CD4-positive, alpha-beta T cell treated with Interleukin-4 for 1 hour (primary cell): ENCODE measurements around the gene LCN12.
A peak's percentile ranks its signal among the peaks of the same experiment; 100 is the strongest.

ENCODE experiments used
- DNase-seq, 2 donors: peaks; one replicate each; pipeline ENCODE4 v3.0.0-alpha.2; 2020 to 2022

Gene LCN12

GRCh38 chr9:136958898-136959850, 7.1 kb downstream of the LCN12 start:
- no peak for DNase-seq

GRCh38 chr9:136960212-136960937, 8.3 kb downstream of the LCN12 start:
- DNase-seq: peak; percentile 47 to 54

- DNase-seq: no peak
Observed at GRCh38 chr9:136960938-136961275, 8.8 kb downstream of the LCN12 start.

GRCh38 chr9:136961279-136962065, 9.4 kb downstream of the LCN12 start:
- DNase-seq: no peak

GRCh38 chr9:136962163-136962562, 10.1 kb downstream of the LCN12 start:
- no peak for DNase-seq

- DNase-seq: no peak
Observed at GRCh38 chr9:136962701-136963248, 10.7 kb downstream of the LCN12 start.

- no peak for DNase-seq
Observed at GRCh38 chr9:136963341-136963740, 11.3 kb downstream of the LCN12 start.

GRCh38 chr9:136963751-136964150, 11.7 kb downstream of the LCN12 start:
- DNase-seq: no peak

- DNase-seq: no peak
Observed at GRCh38 chr9:136964171-136964689, 12.2 kb downstream of the LCN12 start.

GRCh38 chr9:136964833-136965422, 12.9 kb downstream of the LCN12 start:
- no peak for DNase-seq

- peak; percentile 49 to 74 for DNase-seq
Observed at GRCh38 chr9:136965771-136966484, 13.9 kb downstream of the LCN12 start.

GRCh38 chr9:136968333-136969127, 16.5 kb downstream of the LCN12 start:
- no peak for DNase-seq

- DNase-seq: no peak
Observed at GRCh38 chr9:136969150-136969549, 17.1 kb downstream of the LCN12 start.

GRCh38 chr9:136969774-136970173, 17.7 kb downstream of the LCN12 start:
- no peak for DNase-seq

GRCh38 chr9:136970361-136970760, 18.3 kb downstream of the LCN12 start:
- no peak for DNase-seq

- no peak for DNase-seq
Observed at GRCh38 chr9:136971746-136972145, 19.7 kb downstream of the LCN12 start.

GRCh38 chr9:136972335-136972734, 20.3 kb downstream of the LCN12 start:
- DNase-seq: no peak

GRCh38 chr9:136972743-136973142, 20.7 kb downstream of the LCN12 start:
- no peak for DNase-seq

- no peak for DNase-seq
Observed at GRCh38 chr9:136973618-136974617, 21.8 kb downstream of the LCN12 start.
